Activated naive CD4-positive, alpha-beta T cell treated with anti-CD3 and anti-CD28 coated beads, Interleukin-2, amount 50 U/mL, for 72 hours (primary cell): Measurements from ENCODE around the gene PDSS2. TPM values are rescaled to one million over a fixed set of nuclear protein-coding genes. Genes with fewer than 3 reads are reported as not detected.
A peak's percentile ranks its signal among the peaks of the same experiment; 100 is the strongest.
"Not testable (repeated sequence)": the region's sequence is repeated elsewhere in the genome, so short reads cannot be mapped to it uniquely, and the experiment has no call there.

Source experiments
- ATAC-seq, 2 donors: fragments of 150-1000 bp; cut with Tn5 transposase; 2 replicates each; pipeline ENCODE4 v1.10.0; 2021; ENCODE audit warnings: mild to moderate bottlenecking in 2 of 2, moderate library complexity in 2 of 2
- DNase-seq, 2 donors: peaks; one replicate each; pipeline ENCODE4 v3.0.0; 2021 to 2022; ENCODE audit warnings: low spot score in 2 of 2
- H3K27ac Mint-ChIP-seq, 2 donors: one replicate each; pipeline ENCODE4 v1.8.0; 2022; ENCODE audit warnings: mild to moderate bottlenecking in 2 of 2, mixed read lengths in 2 of 2
- H3K36me3 Mint-ChIP-seq, 2 donors: one replicate each; pipeline ENCODE4 v1.8.0; 2022; ENCODE audit warnings: mixed read lengths in 2 of 2
- H3K9me3 Mint-ChIP-seq, 2 donors: one replicate each; pipeline ENCODE4 v1.8.0; 2022; ENCODE audit warnings: mixed read lengths in 2 of 2
- total RNA-seq, 2 donors: library from RNA; stranded (reverse); gene quantifications; one replicate each; pipeline ENCODE4 v1.2.3, GENCODE V29; 2022

The PDSS2 gene
- total RNA-seq, 2 donors from 2014 or later: 9.5 to 14.8 TPM

DNA sequence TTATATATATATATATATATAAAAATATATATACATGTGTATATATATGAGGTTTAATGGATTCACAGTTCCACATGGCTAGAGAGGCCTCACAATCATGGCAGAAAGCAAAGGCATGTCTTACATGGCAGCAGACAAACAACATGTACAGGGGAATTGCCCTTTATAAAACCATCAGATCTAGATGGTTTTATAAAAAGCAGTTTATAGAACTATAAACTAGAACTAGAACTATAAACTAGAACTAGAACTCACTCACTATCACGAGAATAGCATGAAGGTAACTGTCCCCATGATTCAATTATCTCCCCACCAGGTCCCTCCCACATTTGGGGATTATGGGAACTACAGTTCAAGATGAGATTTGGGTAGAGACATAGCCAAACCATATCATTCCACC is 56.8 kb downstream of the PDSS2 start:
- Mint-ChIP-seq H3K36me3 (peaks cover 55 to 69% of the 10 kb centered on the region in 2 donors), H3K9me3 (peaks cover 29 to 36% of the 10 kb centered on the region in 2 donors), H3K27ac (no peak overlapping the region)
- DNase-seq: no peak
- ATAC-seq: no peak

- H3K27ac Mint-ChIP-seq: no peak overlapping the region
- DNase-seq (no peak), ATAC-seq (no peak)
- H3K36me3 Mint-ChIP-seq: peaks cover 48 to 64% of the 10 kb centered on the region in 2 donors
- H3K9me3 Mint-ChIP-seq: peaks cover 23 to 30% of the 10 kb centered on the region in 2 donors
These were observed 57.8 kb downstream of the PDSS2 start for GRCh38 chr6:107401573-107401972.

- DNase-seq: no peak
- ATAC-seq: no peak
- Mint-ChIP-seq H3K36me3 (peaks cover 53 to 70% of the 10 kb centered on the region in 2 donors), H3K27ac (no peak overlapping the region), H3K9me3 (peaks cover 27 to 35% of the 10 kb centered on the region in 2 donors)
These were observed 58.7 kb downstream of the PDSS2 start for GRCh38 chr6:107400616-107401147.

GRCh38 chr6:107399935-107400334 is 59.4 kb downstream of the PDSS2 start:
- ATAC-seq (no peak), DNase-seq (no peak)
- Mint-ChIP-seq H3K27ac (no peak overlapping the region), H3K36me3 (peaks cover 49 to 72% of the 10 kb centered on the region in 2 donors), H3K9me3 (peaks cover 22 to 32% of the 10 kb centered on the region in 2 donors)

- Mint-ChIP-seq H3K9me3 (peaks cover 19 to 28% of the 10 kb centered on the region in 2 donors), H3K36me3 (peaks cover 38 to 65% of the 10 kb centered on the region in 2 donors), H3K27ac (no peak overlapping the region)
- ATAC-seq (no peak), DNase-seq (no peak)
These were observed 61.4 kb downstream of the PDSS2 start for GRCh38 chr6:107398001-107398400.

- H3K36me3 Mint-ChIP-seq: peaks cover 28 to 60% of the 10 kb centered on the region in 2 donors
- no peak for ATAC-seq
- peaks cover 18 to 22% of the 10 kb centered on the region in 2 donors for H3K9me3 Mint-ChIP-seq
- H3K27ac Mint-ChIP-seq: no peak overlapping the region
- DNase-seq: no peak
These were observed 63.2 kb downstream of the PDSS2 start for GRCh38 chr6:107396211-107396610.

DNA sequence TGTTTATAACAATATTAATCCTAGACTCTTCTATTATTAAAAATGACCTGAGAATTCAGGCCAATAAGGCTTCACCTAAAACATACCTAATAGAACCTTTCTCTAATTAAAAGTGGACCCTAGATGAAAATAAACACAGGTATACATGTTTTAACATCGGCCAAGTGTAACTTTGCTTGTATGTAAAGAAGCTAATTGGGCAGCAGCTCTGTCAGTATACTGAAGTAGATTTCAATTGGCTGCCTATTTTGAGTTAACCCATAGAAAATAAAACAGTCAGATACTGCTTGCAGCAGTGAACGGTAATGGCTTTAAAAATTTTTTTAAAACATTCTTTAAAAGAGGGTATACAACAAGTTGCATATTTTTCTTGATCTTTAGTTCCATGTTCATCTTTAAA is 67.3 kb downstream of the PDSS2 start:
- Mint-ChIP-seq H3K9me3 (peaks cover 15 to 17% of the 10 kb centered on the region in 2 donors), H3K36me3 (peaks cover 16 to 33% of the 10 kb centered on the region in 2 donors)

DNA sequence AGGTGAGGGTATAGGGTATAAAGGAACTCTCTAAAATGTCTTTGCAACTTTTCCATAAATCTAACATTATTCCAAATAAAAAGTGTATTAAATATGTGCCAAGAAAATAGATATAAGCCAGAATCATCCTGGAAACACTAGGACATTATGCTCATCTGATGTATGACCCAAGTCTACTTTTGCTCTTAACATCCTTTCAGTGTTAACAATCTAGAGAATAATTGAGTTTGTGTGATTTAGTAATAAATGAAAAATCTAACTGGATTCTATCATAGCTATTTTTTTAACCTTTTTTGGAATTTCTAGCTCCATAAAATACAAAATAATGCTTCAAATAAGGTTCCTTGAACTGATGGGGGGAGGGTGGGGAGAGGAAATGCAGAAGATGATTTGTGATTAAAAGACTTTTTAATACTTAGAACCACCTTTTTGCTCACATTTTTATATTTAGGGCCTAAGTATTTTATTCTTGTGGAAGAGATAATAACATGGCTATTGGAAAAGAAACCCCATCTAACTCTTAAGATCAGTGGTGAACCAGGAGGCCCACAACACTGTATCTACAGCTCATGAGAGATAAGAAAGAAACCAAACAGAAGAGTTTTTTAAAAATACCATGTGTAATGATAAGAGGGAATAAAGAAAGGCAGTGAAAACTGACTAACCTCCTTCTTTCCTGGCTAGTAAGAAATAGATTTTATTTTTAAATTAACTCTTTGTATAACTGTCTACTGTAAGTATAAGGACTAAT is 68.5 kb downstream of the PDSS2 start:
- DNase-seq (no peak), ATAC-seq (no peak)
- Mint-ChIP-seq H3K27ac (no peak overlapping the region), H3K36me3 (peaks cover 11 to 27% of the 10 kb centered on the region in 2 donors), H3K9me3 (peaks cover 10 to 13% of the 10 kb centered on the region in 2 donors)

More for the DNA sequence above, 67.3 kb downstream of the PDSS2 start:
- DNase-seq: no peak
- H3K27ac Mint-ChIP-seq: no peak overlapping the region
- ATAC-seq: no peak

DNA sequence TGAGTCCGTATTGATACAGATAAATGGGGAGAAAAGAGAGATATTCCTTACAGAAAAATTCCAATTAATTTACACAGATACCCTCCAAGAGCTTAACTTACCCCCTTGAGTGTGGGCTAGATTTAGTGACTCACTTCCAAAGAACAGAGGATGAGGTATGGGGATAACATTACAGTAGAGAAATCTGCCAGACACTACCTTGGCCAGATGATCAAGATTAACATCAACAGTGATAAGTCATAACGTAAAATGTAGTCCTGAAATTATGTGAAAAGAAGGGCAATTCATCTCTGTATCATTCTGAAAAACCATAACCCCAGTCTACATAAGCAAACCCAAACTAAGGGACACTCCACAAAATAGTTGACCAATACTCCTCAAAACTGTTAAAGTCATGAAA is 69.3 kb downstream of the PDSS2 start:
- H3K27ac Mint-ChIP-seq: no peak overlapping the region

GRCh38 chr6:107386904-107387303 is 72.5 kb downstream of the PDSS2 start:
- Mint-ChIP-seq H3K27ac (no peak overlapping the region), H3K9me3 (no peaks in the 10 kb centered on the region), H3K36me3 (no peaks in the 10 kb centered on the region)
- ATAC-seq (no peak), DNase-seq (no peak)

More for the DNA sequence above, 69.3 kb downstream of the PDSS2 start:
- H3K36me3 Mint-ChIP-seq: peaks cover 8 to 19% of the 10 kb centered on the region in 2 donors
- peaks cover 9 to 10% of the 10 kb centered on the region in 2 donors for H3K9me3 Mint-ChIP-seq
- DNase-seq: no peak
- peak in 1 of 2 donors; percentile 33 for ATAC-seq

DNA sequence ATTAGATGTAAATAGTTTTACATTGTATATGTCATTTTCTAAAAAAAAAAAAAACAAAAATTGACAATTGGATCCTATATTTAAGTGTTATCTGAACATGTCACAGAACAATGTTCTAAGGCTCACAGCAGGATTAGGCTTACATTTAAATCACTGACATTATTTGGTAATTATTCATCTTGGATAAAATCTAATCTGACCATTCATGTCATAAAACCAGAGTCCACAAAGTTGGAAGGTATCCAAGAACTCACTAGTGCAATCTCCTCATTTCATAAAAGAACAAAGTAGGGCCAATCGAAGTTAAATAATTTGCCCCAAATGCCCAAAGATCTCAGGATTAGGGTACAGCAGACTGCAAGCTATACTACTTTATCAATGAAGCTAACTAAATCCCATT is 73.0 kb downstream of the PDSS2 start:
- ATAC-seq: no peak
- Mint-ChIP-seq H3K36me3 (peaks cover 0 to under 1% of the 10 kb centered on the region in 2 donors), H3K9me3 (no peaks in the 10 kb centered on the region)

DNA sequence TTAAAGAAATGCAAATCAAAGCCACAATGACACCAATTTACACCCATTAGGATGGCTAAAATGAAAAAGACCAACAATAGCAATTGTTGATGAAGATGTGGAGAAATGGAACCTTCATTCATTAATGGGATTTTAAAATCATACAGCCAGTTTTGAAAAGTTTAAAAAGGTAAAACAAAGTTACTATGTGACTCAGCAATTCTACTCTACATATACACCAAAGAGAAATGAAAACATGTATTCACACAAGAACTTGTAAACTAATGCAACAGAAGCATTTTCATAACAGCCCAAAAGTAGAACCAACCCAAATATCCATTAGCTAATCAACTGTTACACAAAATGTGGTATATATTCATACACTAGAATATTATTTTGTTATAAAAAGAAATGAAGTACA is 75.7 kb downstream of the PDSS2 start:
- DNase-seq (no peak), ATAC-seq (no peak)
- Mint-ChIP-seq H3K27ac (no peak overlapping the region), H3K9me3 (no peaks in the 10 kb centered on the region), H3K36me3 (peaks cover 0 to 7% of the 10 kb centered on the region in 2 donors)

More for the DNA sequence above, 73.0 kb downstream of the PDSS2 start:
- no peak overlapping the region for H3K27ac Mint-ChIP-seq
- DNase-seq: no peak

DNA sequence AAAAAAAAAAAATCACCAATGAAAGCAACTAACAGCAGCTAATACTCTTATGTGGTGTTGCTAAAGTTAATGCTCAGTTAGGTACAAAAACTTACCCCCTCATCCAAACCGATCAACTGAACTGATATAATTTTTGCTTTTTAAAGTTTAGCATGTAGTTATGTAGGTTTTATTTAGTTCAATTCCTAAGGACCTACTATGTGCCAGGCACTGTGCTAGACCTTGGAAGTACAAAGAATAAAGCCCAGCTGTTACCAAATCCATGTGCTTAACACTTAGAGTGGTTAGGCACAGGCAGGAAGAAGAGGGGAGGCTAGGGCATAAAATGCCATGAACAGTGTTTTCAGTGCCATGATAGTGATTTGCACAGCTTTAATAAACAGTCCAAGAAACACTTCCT is 85.1 kb downstream of the PDSS2 start:
- Mint-ChIP-seq H3K27ac (no peak overlapping the region), H3K9me3 (no peaks in the 10 kb centered on the region)
- no peak for DNase-seq

GRCh38 chr6:107369493-107369892 is 89.9 kb downstream of the PDSS2 start:
- Mint-ChIP-seq H3K9me3 (no peaks in the 10 kb centered on the region), H3K27ac (no peak overlapping the region), H3K36me3 (peaks cover 0 to 5% of the 10 kb centered on the region in 2 donors)
- ATAC-seq: no peak
- DNase-seq: no peak

More for the DNA sequence above, 85.1 kb downstream of the PDSS2 start:
- ATAC-seq: no peak
- peaks cover 0 to 4% of the 10 kb centered on the region in 2 donors for H3K36me3 Mint-ChIP-seq

GRCh38 chr6:107368471-107368870 is 90.9 kb downstream of the PDSS2 start:
- peaks cover 4% of the 10 kb centered on the region in 2 donors for H3K9me3 Mint-ChIP-seq
- DNase-seq (no peak), ATAC-seq (no peak)
- no peak overlapping the region for H3K27ac Mint-ChIP-seq
- peaks cover 6 to 12% of the 10 kb centered on the region in 2 donors for H3K36me3 Mint-ChIP-seq

GRCh38 chr6:107364173-107364572 is 95.2 kb downstream of the PDSS2 start:
- H3K27ac Mint-ChIP-seq, ATAC-seq, DNase-seq: not testable (repeated sequence)
- peaks cover 4 to 12% of the 10 kb centered on the region in 2 donors for H3K9me3 Mint-ChIP-seq
- peaks cover 22 to 26% of the 10 kb centered on the region in 2 donors for H3K36me3 Mint-ChIP-seq

DNA sequence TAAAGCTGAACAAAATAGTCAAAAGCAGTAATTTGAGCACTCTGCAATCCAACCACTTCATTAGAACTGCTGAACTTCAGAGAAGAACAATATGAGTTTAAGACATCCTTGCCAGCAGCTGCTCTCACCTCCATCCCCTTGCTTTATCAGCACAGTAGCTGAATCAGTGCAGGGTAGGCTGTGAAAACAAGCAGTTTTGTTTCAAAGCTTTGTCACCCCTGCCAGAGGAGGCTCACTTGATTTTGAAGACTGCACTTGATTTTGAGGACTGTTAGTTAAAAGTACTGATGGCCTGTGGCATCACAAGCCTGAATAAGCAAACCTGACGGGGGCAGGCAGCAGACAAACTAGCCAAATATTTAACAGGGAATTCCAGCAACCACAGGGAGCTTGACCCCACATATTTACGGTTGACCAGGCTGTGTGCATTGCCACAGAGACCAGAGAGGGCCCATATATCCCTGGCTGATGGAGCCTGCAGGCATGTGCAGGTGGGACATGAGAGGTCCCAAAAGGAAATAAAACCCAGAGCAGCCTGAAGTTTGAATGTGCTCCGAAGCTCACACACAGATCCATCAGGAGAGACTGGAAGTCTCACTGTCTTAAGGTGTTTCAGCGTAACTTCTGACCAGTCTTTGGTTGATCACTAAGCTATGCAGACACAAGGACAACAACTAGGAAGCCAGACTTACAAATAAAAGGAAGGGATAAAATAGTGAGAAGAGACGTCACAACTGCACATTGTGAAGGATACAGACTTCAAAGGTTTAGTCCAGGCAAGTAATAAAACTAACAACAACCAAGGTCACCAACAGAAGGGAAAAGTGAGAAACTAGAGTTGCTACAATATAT is 97.4 kb downstream of the PDSS2 start:
- H3K9me3 Mint-ChIP-seq: peaks cover 4 to 12% of the 10 kb centered on the region in 2 donors
- H3K27ac Mint-ChIP-seq: no peak overlapping the region
- peaks cover 20 to 22% of the 10 kb centered on the region in 2 donors for H3K36me3 Mint-ChIP-seq
- ATAC-seq (no peak), DNase-seq (no peak)
